NCI-H1436 treated with DMSO at 0.1 percent for 48 hours (cell line): Measurements from ENCODE around the gene CENPVL3.
"Not testable (repeated sequence)": the region's sequence is repeated elsewhere in the genome, so short reads cannot be mapped to it uniquely, and the experiment has no call there.

Source experiments
- DNase-seq: peaks from one replicate; lab custom pipeline; 2025; lab: John Stamatoyannopoulos, UW

Gene CENPVL3

GRCh38 chrX:51618241-51619155, at the start of gene CENPVL3:
TSS of gene CENPVL3 (minus strand) at chrX:51618912. CDS start at chrX:51618873, 39 bp downstream.
- DNase-seq: not testable (repeated sequence)

GRCh38 chrX:51665981-51666380, 47.3 kb upstream of the CENPVL3 start:
- no peak for DNase-seq

- DNase-seq: no peak
These were observed 24.7 kb upstream of the CENPVL3 start for GRCh38 chrX:51643377-51643776.

GRCh38 chrX:51641421-51642021, 22.8 kb upstream of the CENPVL3 start:
- no peak for DNase-seq

GRCh38 chrX:51636511-51636910, 17.8 kb upstream of the CENPVL3 start:
- not testable (repeated sequence) for DNase-seq

- DNase-seq: no peak
These were observed 4.2 kb downstream of the CENPVL3 start for GRCh38 chrX:51614353-51615012.

- no peak for DNase-seq
These were observed 9.9 kb downstream of the CENPVL3 start for GRCh38 chrX:51608766-51609165.

GRCh38 chrX:51608126-51608525, 10.6 kb downstream of the CENPVL3 start:
- no peak for DNase-seq

- DNase-seq: no peak
These were observed 12.3 kb downstream of the CENPVL3 start for GRCh38 chrX:51606446-51606845.

GRCh38 chrX:51598899-51599298, 19.8 kb downstream of the CENPVL3 start:
- no peak for DNase-seq

- no peak for DNase-seq
These were observed 46.8 kb downstream of the CENPVL3 start for GRCh38 chrX:51571874-51572273.

- DNase-seq: no peak
These were observed 49.2 kb downstream of the CENPVL3 start for GRCh38 chrX:51569561-51569960.

GRCh38 chrX:51568586-51568985, 50.1 kb downstream of the CENPVL3 start:
- DNase-seq: no peak
